A549 (cell line): ENCODE measurements around the gene TCF23. TPM values are rescaled to one million over a fixed set of nuclear protein-coding genes. Genes with fewer than 3 reads are reported as not detected.

Experiments
- ATAC-seq, 2 experiments: fragments of 200-7000 bp in 1 of 2; fragments of >200 bp in 1 of 2; cut with Nextera tagmentation in 1 of 2; cut with Tn5 transposase in 1 of 2; 3 replicates each; pipeline versions ENCODE4 v1.8.0 to v1.9.1; 2018 to 2020; ENCODE audit warnings: mild to moderate bottlenecking in 1 of 2, moderate library complexity in 1 of 2
- CTCF ChIA-PET: fragments of 300-600 bp; sonication (Branson Sonifier 250); formaldehyde crosslinking; extraction: SDS; loops from one replicate; lab custom pipeline; 2021; ENCODE audit warnings: antibody characterized with exemption, inconsistent platforms; lab: Yijun Ruan, JAX
- POLR2A ChIA-PET: fragments of 350-600 bp; formaldehyde crosslinking; extraction: SDS; loops from one replicate; lab custom pipeline; 2021; ENCODE audit warnings: antibody characterized with exemption, inconsistent platforms; lab: Yijun Ruan, JAX
- DNase-seq, 2 experiments: peaks; one replicate each; pipeline versions ENCODE4 v3.0.0 to v3.0.0-alpha.2; 2011 to 2016; ENCODE audit warnings: low read depth in 1 of 2, low spot score in 1 of 2
- FAIRE-seq: peaks from 2 replicates; lab custom pipeline; 2011; peaks lifted over from hg19 to GRCh38; lab: Jason Lieb, UNC
- H3K27ac ChIP-seq, 2 experiments: fragments of >200 bp; sonication (Bioruptor Twin); formaldehyde crosslinking; 3 replicates each; pipeline ENCODE4 v1.5.1; 2016 to 2017
- H3K4me1 ChIP-seq: fragments of >200 bp; sonication (Bioruptor Twin); formaldehyde crosslinking; 3 replicates; pipeline ENCODE4 v1.6.1; 2016
- H3K4me2 ChIP-seq: fragments of >200 bp; sonication (Bioruptor Twin); formaldehyde crosslinking; 3 replicates; pipeline ENCODE4 v1.6.1; 2016
- H3K4me3 ChIP-seq: fragments of >200 bp; sonication (Bioruptor Twin); formaldehyde crosslinking; 3 replicates; pipeline ENCODE4 v1.5.1; 2016
- H3K9me3 ChIP-seq: fragments of >200 bp; sonication (Bioruptor Twin); formaldehyde crosslinking; 3 replicates; pipeline ENCODE4 v1.6.1; 2016
- ATOH8 ChIP-seq: fragments of 250-450 bp; sonication (Bioruptor Pico); IDR thresholded peaks from 2 replicates; pipeline ENCODE4 v1.5.0; 2020; ENCODE audit warnings: low read depth, mild to moderate bottlenecking, moderate library complexity
- BCL3 ChIP-seq: fragments of >200 bp; sonication (Bioruptor Twin); formaldehyde crosslinking; IDR thresholded peaks from 3 replicates; pipeline ENCODE4 v1.6.1; 2016
- CEBPB ChIP-seq, 2 experiments: fragments of >200 bp in 1 of 2; sonication (Bioruptor Twin) in 1 of 2; formaldehyde crosslinking in 1 of 2; IDR thresholded peaks; 2 replicates each; pipeline ENCODE4 v1.6.1; 2012 to 2016
- CHD2 ChIP-seq: fragments of 150-350 bp; IDR thresholded peaks from 2 replicates; pipeline ENCODE4 v1.6.1; 2014; ENCODE audit warnings: low read length; ENCODE audit not compliant: partially characterized antibody
- CHD4 ChIP-seq: fragments of 200-600 bp; sonication (generic); IDR thresholded peaks from 2 replicates; pipeline ENCODE4 v1.6.1; 2016; ENCODE audit warnings: antibody characterized with exemption, mild to moderate bottlenecking, borderline replicate concordance
- E2F6 ChIP-seq: IDR thresholded peaks from 2 replicates; pipeline ENCODE4 v1.6.1; 2012; ENCODE audit warnings: low read depth, borderline replicate concordance
- EHF ChIP-seq: fragments of 250-450 bp; sonication (Bioruptor Pico); IDR thresholded peaks from 2 replicates; pipeline ENCODE4 v1.5.0; 2020; ENCODE audit warnings: mild to moderate bottlenecking
- EP300 ChIP-seq, 2 experiments: fragments of >200 bp; sonication (Bioruptor Twin); formaldehyde crosslinking; IDR thresholded peaks; 2 replicates in 1 of 2; 3 replicates in 1 of 2; pipeline ENCODE4 v1.6.1; 2016 to 2017
- FOSB ChIP-seq: fragments of 250-450 bp; sonication (Bioruptor Pico); IDR thresholded peaks from 2 replicates; pipeline ENCODE4 v1.5.0; 2020; ENCODE audit warnings: mild to moderate bottlenecking, moderate library complexity
- FOSL2 ChIP-seq, 2 experiments: fragments of 450-650 bp in 1 of 2; fragments of >200 bp in 1 of 2; sonication (Bioruptor Twin) in 1 of 2; formaldehyde crosslinking; IDR thresholded peaks; 2 replicates each; pipeline versions ENCODE4 v1.5.0 to v1.6.1; 2016 to 2020; ENCODE audit warnings: mild to moderate bottlenecking in 1 of 2, moderate library complexity in 1 of 2
- GATA3 ChIP-seq: IDR thresholded peaks from 2 replicates; pipeline ENCODE4 v1.6.1; 2012; ENCODE audit warnings: borderline replicate concordance
- HDAC2 ChIP-seq: fragments of 200-600 bp; sonication (generic); IDR thresholded peaks from 2 replicates; pipeline ENCODE4 v1.6.1; 2016
- KDM1A ChIP-seq: fragments of 200-600 bp; sonication (generic); IDR thresholded peaks from 2 replicates; pipeline ENCODE4 v1.6.1; 2016; ENCODE audit warnings: low read depth, mild to moderate bottlenecking
- MAFK ChIP-seq: fragments of 450-650 bp; IDR thresholded peaks from 2 replicates; pipeline ENCODE4 v1.6.1; 2014; ENCODE audit not compliant: partially characterized antibody
- MAZ ChIP-seq: fragments of 150-350 bp; IDR thresholded peaks from 2 replicates; pipeline ENCODE4 v1.6.1; 2014; ENCODE audit warnings: antibody characterized with exemption, low read depth, low read length, borderline replicate concordance
- NPAS2 ChIP-seq: fragments of 250-450 bp; sonication (Bioruptor Pico); IDR thresholded peaks from 2 replicates; pipeline ENCODE4 v1.8.0; 2022; ENCODE audit warnings: mild to moderate bottlenecking, moderate library complexity, borderline replicate concordance
- PHF8 ChIP-seq: fragments of 200-600 bp; sonication (generic); IDR thresholded peaks from 2 replicates; pipeline ENCODE4 v1.6.1; 2016; ENCODE audit warnings: low read depth, mild to moderate bottlenecking, antibody characterized with exemption, moderate library complexity, borderline replicate concordance
- RAD21 ChIP-seq, 2 experiments: fragments of >200 bp in 1 of 2; sonication (Bioruptor Twin) in 1 of 2; formaldehyde crosslinking in 1 of 2; IDR thresholded peaks in 1 of 2; conservative IDR thresholded peaks in 1 of 2; 2 replicates in 1 of 2; 3 replicates in 1 of 2; pipeline ENCODE4 v1.6.1; 2012 to 2018; ENCODE audit warnings: inconsistent platforms in 1 of 2
- RCOR1 ChIP-seq: fragments of 150-350 bp; IDR thresholded peaks from 2 replicates; pipeline ENCODE4 v1.6.1; 2014; ENCODE audit warnings: antibody characterized with exemption, low read length, low read depth
- RFX5 ChIP-seq: fragments of 450-650 bp; IDR thresholded peaks from 2 replicates; pipeline ENCODE4 v1.7.1; 2014; ENCODE audit warnings: antibody characterized with exemption, mild to moderate bottlenecking, moderate library complexity
- SMC3 ChIP-seq: fragments of >200 bp; sonication (Bioruptor Twin); formaldehyde crosslinking; IDR thresholded peaks from 3 replicates; pipeline ENCODE4 v1.6.1; 2018; ENCODE audit warnings: inconsistent platforms
- TFCP2L1 ChIP-seq: fragments of 250-450 bp; sonication (Bioruptor Pico); IDR thresholded peaks from 2 replicates; pipeline ENCODE4 v1.5.0; 2021; ENCODE audit warnings: mild to moderate bottlenecking
- TP53 ChIP-seq: fragments of 250-450 bp; sonication (Bioruptor Pico); IDR thresholded peaks from 2 replicates; pipeline ENCODE4 v1.5.0; 2021; ENCODE audit warnings: mild to moderate bottlenecking, moderate library complexity
- ZFP36 ChIP-seq: fragments of 450-650 bp; IDR thresholded peaks from 2 replicates; pipeline ENCODE4 v1.6.1; 2014; ENCODE audit warnings: borderline replicate concordance; ENCODE audit not compliant: partially characterized antibody
- ZNF302 ChIP-seq: fragments of 250-450 bp; sonication (Bioruptor Pico); IDR thresholded peaks from 2 replicates; pipeline ENCODE4 v1.9.0; 2021; ENCODE audit warnings: inconsistent platforms, mild to moderate bottlenecking, moderate library complexity
- ZSCAN20 ChIP-seq: fragments of 250-450 bp; sonication (Bioruptor Pico); IDR thresholded peaks from 2 replicates; pipeline ENCODE4 v1.8.0; 2022; ENCODE audit warnings: mild to moderate bottlenecking, moderate library complexity
- WGBS: methylation state at CpG from one replicate; pipeline ENCODE4 v1.1.6; 2017; ENCODE audit errors: missing lambda C conversion rate; 5-methylcytosine and 5-hydroxymethylcytosine counted together
- polyA plus RNA-seq, 4 experiments: library from polyadenylated mRNA; depleted of rRNA in 3 of 4; stranded (reverse); fragments of >200 nt; fragmentation: RNase III in 1 of 4; extraction: RNeasy Plus Mini Kit Qiagen cat#74134 plus additional on column Dnase treatment in 1 of 4; gene quantifications; 2 replicates in 3 of 4; 3 replicates in 1 of 4; pipeline ENCODE4 v1.2.3, GENCODE V29; 2011 to 2017

Gene TCF23
- polyA plus RNA-seq, 2 of the 4 experiments (the other 2 are of a cell fraction): not detected

- ATAC-seq: no peak; a peak in 1 of 6 replicates
- Histone ChIP-seq H3K4me3 (no peak overlapping the region), H3K4me1 (0 out of 3 replicates have a peak, but pooled peaks cover 8% of the 10 kb centered on the region), H3K4me2 (no peak overlapping the region), H3K27ac (no peak overlapping the region), H3K9me3 (no peaks in the 10 kb centered on the region)
- POLR2A ChIA-PET: interaction anchor here (0.5 kb wide), 1 partner anchor 60 kb away, joined by 3 read pairs; no protein-coding TSS in a partner anchor
- no peak for DNase-seq
- FAIRE-seq: no peak
- CTCF ChIA-PET: interaction anchor here (0.9 to 2.6 kb wide), 6 partner anchors 8 to 131 kb away, joined by 3 to 9 read pairs (median 3); partner anchors contain the start of gene PRR30
- 82% methylated on average over 29 of the region's 29 CpGs for WGBS
- TF ChIP-seq ATOH8: no peak
- TF ChIP-seq CEBPB (IDR thresholded peaks at IDR 0.05): no peak
- no peak for TF ChIP-seq TP53 (CRISPR knock-in tag)
- no peak for TF ChIP-seq EHF
- TF ChIP-seq CHD4: no peak
- TF ChIP-seq NPAS2 (CRISPR knock-in tag): no peak
- TF ChIP-seq CHD2: no peak
- TF ChIP-seq ZNF302 (CRISPR knock-in tag): no peak
- no peak for TF ChIP-seq RFX5
- no peak for TF ChIP-seq KDM1A
- no peak for TF ChIP-seq SMC3
- TF ChIP-seq E2F6: no peak
- no peak for TF ChIP-seq ZFP36
- TF ChIP-seq MAZ: no peak
- TF ChIP-seq RCOR1: no peak
- no peak for TF ChIP-seq FOSL2 (IDR thresholded peaks at IDR 0.05)
- no peak for TF ChIP-seq FOSL2 (CRISPR knock-in tag; IDR thresholded peaks at IDR 0.05)
- TF ChIP-seq GATA3: no peak
- no peak for TF ChIP-seq TFCP2L1
Observed at GRCh38 chr2:27149570-27150405, 984 bp downstream of the TCF23 start.

- ChIA-PET CTCF (interaction anchor here (0.9 to 5.1 kb wide), 7 partner anchors 8 to 130 kb away, joined by 3 to 36 read pairs (median 3); partner anchors contain the start of gene PRR30), POLR2A (interaction anchor here (0.5 kb wide), 1 partner anchor 61 kb away, joined by 3 read pairs; no protein-coding TSS in a partner anchor)
- TF ChIP-seq EP300 (IDR thresholded peaks at IDR 0.05) (no peak), FOSL2 (IDR thresholded peaks at IDR 0.05) (no peak), FOSL2 (CRISPR knock-in tag; IDR thresholded peaks at IDR 0.05) (no peak), HDAC2 (no peak), PHF8 (no peak), RAD21 (conservative IDR thresholded peaks at IDR 0.05 in 1 of 2, IDR thresholded peaks at IDR 0.05 in 1 of 2) (no peak), SMC3 (no peak), MAFK (no peak), BCL3 (no peak), TFCP2L1 (no peak), FOSB (CRISPR knock-in tag) (no peak), EHF (no peak), NPAS2 (CRISPR knock-in tag) (no peak), CHD2 (no peak), ZSCAN20 (CRISPR knock-in tag) (no peak)
- H3K4me2 ChIP-seq: no peak overlapping the region
- 70% methylated on average over 8 of the region's 8 CpGs for WGBS
- DNase-seq: no peak
- no peak overlapping the region for H3K27ac ChIP-seq
- 0 out of 3 replicates have a peak, but pooled peaks cover 8% of the 10 kb centered on the region for H3K4me1 ChIP-seq
- no peak for ATAC-seq
- H3K9me3 ChIP-seq: no peaks in the 10 kb centered on the region
- no peak for FAIRE-seq
- no peak overlapping the region for H3K4me3 ChIP-seq
Observed at GRCh38 chr2:27150639-27151230, 1.9 kb downstream of the TCF23 start.
